GM21786 (cell line): ENCODE results near the gene CRABP2.

Source experiments
- ATAC-seq: cut with Tn5 transposase; IDR thresholded peaks from one replicate; pipeline ENCODE4 v1.9.1; 2021; ENCODE audit not compliant: unreplicated experiment

Gene CRABP2

DNA sequence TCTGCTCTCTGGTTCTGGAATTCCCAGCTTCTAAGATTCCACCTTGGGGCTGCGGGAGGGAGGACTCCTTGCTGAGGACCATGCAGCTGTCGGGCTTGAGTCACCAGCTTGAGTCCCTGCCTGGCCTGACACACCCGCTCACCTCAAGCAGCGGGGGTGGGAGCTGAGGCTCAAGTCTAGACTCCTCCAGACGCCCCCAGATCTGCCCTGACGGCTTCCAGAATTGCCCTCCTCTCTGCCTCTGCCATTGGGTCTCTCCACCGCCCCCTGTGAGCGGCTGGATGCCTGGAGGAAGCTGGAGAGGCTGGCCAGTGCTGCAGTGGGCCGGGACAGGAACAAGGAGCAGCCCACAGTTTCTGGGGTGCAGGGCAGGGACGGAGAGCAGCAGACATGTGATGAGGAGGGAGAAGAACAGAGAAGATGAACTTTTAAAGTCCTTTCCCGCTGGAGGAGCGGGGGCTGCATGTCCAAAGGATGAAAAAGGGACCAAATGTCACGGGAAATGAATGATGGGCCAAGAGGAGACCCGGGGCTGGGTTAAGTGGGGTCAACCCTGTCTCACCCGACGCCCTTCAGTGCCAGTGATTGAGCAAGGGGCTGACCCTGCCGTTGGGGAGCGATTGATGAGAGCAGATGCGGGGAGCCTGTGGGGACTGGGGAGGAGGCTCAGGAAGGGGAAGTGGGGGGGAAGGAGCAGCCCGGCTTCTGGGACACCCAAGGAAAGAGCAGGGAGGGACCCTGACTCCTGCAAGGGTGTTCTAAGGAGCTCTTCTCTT lies 13.5 kb downstream of the CRABP2 start:
- no peak for ATAC-seq

DNA sequence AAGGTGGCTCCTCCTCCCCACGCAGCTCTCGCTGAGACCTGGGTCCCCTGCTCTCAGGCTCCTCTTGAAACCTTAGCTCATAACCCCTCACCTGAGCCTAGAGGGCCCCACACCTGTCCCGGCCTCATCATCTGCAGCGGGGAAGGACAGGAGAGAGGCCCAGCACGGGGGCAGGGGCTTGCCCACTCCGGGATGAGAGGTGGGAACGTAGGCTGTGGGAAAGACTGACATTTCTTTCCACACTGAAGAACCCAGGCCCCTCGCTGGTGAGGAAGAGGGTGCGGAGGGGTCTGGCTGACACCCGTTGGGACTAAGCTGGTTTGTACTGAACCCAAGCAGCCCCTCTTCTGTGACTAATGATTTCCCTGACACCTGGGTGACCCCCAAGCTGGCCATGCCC lies 14.2 kb downstream of the CRABP2 start:
- no peak for ATAC-seq

DNA sequence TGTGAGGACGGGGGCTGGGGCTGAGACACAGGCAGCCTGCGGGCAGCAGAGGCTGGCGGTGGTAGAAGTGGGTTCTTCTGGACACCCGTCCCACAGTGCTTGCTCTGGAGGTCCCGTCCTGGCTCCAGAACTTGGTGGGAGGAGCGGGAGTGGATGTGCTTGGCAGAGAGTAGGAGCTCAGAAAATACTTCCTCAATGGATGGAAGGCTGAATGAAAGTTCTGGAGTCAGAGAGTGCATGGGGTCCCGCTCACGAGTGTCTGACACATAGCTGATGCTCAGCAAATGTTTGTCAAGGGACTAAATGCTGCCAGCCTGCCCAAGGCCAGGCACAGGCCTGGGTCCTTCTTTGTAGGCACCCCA lies 14.7 kb downstream of the CRABP2 start:
- ATAC-seq, result no peak

DNA sequence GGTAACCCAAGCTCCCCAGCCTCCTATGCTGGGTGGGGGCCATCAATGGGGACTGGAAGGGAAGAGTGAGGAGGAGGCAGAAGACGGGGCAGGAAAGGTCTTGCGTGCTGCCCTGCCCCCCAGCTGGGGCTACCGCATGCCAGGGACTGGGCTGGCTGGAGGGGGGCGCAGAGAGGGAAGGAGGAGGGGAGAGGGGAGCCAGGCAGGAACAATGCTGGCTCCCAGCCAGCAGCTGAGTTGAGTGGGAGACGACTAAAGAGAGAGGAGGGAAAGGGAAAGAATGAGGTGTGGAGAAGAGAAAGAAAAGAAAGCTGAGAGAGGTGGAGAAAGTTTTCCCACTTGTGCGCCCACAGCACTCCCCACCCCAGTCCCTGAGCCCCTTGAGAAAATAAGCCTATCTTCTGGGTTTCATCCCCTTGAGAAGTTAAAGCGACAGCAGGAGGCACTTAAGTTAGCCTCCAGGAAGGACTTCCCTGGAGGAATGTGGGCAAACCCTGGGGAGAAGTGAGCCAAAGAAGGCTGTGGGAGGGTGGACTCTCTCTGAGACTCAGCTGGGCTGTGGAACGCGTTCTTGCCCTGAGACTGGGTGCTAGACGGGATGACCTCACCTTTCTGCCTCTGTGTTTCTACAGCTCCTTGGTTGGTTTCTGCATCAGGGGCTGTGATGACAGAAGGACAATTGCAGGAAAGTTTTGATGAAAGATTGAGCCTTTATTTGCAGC lies 15.3 kb downstream of the CRABP2 start:
- ATAC-seq, result no peak

DNA sequence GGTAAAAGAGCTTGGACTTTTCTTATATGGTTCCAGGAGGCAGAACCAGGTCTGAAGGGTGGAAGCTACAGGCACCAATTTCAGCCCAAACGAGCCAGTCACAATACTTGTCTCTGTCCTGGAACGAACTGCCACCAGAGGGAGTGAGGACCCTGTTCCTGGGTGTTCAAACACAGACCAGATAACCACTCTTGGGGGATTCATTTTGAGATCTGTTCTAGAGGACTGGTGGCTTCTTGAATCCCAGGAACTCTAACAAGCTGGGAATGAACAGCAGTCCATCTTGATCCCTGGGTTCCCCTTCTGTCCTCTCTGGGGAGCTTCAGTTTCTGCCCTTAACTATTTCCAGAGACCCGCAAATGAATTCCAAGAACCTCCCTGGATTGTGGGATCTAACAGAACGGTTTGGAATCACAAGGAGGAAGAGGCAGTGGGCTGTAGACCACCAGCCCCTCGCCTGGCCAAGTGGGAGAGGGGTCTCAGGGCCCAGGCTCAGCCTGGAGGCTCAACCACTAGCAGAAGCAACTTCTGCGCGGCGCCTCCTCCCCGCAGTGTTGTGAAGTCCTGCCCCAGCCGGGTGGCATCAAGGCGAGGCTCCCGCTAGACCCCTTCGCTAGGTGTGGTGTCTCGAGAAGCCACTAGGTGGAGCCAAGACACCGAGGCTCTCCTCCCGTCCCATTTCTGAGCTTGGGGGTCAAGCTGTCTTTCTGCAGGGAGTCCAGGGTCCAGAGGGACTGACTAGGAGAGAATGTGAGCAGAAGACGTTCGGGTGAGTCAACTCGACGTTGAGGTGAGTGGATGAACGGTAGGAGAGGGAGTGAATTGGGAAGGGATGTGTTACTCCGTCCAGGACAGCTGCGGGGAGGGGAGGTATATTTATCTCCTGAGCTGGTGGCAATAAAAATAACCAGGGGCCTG lies 16.1 kb downstream of the CRABP2 start:
- ATAC-seq, result peak; percentile 56

DNA sequence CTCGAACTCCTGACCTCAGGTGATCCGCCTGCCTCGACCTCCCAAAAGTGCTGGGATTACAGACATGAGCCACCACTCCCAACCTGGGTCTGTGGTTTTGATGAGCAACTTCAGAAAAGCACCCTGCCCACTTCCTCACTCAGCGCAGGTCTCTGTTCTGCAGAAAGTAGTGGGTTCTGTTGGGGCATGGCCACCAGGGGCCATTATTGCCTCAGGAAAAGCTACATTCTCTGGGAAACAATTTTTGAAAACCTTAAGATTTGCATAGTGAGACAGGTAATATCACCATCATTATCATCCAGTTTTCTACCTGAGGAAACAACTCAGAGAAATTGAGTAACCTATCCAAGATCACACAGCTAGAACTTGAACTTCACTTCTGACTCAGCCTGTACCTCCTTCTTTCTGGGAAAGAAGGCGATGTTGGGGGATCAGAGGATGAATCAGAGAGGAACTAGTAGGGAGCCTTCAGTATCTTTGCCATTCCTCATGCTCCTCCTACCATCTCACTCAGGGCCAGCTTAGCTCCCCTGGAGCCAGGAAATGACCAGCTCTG lies 21.1 kb downstream of the CRABP2 start:
- no peak for ATAC-seq

DNA sequence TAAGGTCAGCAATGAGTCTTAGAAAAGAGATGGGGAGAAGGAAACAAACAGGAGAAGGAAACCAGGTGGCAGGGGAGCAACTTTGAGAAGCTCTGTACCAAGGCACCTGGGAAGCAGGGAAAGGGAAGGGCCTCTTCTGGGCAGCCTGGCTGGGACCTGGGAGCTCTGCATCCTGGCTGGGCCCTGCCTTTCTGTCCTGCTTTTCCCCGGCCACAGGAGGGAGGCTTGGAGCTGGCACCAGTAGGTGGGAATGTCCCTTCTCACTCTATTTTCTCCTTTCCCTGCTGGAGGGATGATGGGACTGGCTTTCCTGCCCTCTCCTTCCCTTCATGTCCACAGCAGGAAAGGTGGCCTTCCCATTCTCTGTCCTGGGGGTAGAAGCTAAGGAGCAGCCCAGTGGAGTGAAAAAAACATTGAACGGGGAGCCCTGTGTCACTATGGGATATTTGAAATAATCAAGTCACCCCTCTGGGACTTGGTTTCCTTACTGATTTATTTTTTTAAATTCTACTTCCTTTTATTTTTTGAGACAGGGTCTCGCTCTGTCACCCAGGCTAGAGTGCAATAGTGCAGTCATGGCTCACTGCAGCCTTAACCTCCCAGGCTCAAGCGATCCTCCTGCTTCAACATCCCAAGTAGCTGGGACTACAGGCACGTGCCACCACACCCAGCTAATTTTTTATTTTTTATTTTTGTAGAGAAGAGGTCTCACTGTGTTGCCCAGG lies 23.1 kb downstream of the CRABP2 start:
- ATAC-seq, result no peak

DNA sequence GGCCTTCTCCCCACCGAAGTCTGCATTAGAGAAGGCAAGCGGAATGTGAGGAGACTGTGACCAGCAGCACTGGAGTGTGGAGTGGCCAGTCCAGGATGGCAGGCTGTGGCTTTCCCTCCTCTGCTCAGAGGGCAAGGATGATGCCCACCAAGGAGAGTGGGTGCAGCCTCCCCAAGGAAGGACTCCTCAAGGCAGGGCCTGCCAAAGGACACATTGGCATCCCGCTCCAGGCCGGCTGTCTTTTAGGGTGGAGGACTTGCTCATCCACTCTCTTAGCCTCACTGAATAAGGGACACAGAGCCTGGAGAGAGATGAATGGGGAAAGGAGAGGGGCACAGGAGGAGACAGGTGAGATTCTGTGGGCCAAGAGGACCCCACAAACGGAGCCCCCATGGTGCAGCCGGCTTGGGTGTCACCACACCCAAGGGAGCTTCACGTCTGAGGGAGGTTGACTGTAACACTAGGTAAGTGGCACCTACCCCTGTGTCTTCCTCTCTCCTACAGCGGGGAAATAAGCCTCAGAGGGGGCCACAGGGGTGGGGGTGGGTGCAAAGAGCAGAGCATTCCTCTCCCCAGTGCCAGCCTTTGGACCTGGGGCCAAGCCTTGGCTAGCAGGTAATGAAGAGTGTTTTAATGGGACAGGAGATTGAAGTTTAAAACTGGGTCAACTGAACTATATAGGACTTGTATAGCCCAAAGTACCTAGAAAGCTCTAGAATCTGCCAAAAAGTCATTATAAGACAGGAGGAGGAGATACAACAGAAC lies 24.0 kb downstream of the CRABP2 start:
- ATAC-seq, result no peak

DNA sequence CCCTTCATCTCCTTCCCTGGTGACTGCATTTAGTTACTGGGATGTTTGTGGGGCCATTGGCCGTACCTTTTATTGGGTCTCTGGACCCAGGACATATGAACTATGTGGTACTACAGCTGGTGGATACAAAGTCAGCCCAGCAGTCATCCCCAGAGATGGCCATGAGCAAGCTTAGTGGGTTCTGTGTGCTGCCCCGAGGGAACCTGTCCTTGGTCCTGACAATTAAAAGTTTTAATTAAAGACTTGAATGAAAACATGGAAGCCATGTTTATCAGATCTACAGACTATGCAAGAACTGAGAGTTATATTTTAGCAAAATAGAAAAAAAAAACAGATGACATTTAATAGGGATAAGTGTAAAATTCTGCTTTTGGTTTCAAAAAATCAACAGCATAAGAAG lies 25.3 kb downstream of the CRABP2 start:
- ATAC-seq, result no peak

DNA sequence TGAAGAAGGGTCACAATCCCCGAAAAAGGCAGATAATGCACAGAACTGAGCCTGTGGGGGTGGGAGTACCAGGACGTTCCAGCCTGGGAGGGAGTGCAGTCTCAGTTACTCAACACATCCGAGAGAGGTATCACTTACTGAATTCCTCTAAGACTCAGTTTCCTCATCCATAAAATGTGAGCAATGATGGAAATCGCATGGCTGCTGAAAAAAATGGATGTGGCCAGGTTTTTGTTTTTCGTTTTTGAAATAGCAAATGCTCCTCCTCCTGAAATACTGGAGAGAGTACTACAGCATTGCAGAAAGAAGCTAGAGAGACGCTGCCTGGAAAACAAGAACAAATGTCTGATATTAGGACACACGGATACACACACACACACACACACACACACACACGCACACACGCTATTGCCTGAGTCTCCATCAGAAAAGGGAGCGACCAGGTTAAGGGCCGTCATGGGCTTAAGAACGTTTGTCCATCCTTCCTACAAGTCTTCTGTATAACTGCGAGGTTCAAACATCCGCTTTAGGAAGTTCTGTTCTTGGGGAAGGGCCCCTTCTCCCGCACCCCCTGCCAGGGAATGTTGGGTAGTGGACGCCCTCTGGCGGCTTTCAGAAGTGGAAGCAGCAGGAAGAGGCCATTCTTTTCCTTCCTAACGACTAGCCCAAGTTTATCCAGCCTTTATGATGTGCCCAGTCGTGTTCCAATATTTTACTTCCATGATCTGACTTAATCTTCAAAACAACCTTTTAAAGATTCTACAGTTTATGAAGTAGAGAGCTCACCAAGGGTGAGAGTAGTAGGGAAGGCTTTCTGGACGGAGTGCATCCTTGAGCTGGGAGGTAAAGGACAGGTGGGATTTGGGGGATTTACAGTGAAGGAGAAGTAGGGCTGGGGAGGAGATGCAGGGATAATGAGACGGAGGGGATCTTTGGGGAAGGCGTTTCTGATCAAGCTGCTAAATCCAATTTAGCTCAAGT lies 27.5 kb downstream of the CRABP2 start:
- no peak for ATAC-seq

DNA sequence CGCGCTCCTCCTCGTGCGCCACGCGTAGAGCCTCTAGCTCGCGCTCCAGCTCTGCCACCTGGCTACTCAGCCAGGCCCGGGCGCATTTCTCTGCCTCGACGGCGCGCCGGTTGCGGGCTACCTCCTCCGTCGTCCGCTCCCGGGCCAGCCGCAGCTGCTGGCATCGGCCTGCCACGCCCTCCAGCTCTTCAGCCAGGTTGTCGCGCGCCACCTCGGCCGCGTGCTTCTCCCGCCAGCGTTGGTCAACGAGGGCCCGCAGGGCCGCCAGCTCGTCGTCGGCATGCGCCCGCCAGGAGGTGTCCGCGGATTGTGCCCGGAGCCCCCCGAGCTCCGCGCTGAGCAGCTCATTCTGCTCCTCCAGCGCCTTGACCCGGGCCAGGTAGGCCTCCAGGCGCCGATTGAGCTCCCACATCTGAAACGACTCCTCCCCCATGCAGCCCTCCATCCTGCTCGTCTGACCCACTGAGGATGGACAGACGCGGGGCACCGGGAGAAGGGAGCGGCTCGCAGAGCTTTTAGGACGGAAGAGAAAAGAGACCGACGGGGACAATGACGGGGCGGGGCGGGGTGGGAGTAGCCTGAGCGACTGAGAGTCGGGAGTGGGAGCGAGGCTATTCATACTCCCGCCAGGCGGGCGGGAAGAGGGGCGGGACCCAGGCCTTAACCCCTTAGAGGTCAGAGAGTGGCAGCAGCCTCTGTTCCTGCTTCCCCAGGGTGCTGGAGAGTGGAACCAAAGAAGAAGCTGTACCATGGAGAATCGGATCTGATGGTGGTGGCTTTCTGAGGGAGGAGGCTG lies 28.4 kb downstream of the CRABP2 start, which contains the start of gene NES:
NES (minus strand) TSS at position 588 of the 796 bp plus-strand sequence; CDS start at position 445, 143 bp downstream.
- no peak for ATAC-seq

DNA sequence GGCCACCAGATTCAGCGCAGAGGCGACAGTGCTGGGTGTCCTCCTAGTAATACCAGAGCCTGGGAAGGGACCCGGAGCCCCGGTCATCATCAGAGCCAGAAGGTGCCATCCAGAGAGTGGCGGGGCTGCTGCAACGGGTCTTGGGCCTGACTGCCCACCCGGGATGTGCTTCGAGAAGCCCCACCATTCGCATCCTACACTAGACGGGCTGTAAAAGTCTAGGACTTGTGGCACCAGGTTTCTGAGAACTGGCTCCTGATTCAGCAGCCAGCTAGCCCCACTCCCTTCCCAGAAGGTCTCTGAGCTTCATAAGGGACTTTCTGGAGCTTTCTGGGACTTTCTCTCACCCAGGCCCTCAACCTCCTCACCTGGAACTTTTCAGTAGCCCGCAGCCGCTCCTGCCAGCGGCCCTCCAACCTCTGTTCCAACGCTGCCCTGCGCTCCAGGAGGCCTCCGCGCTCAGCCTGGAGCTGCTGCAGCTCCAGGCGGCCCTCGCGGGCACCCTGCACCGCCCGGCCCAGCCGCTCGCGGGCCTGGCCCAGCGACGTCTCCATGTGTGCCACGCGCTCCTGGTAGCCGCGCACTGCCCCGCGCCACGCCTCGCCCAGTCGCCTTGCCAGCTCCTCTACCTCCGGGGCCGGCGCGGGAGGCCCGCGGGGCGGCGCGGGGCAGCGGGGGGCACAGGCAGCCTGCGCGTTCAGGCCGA lies 29.1 kb downstream of the CRABP2 start:
- ATAC-seq, result no peak

DNA sequence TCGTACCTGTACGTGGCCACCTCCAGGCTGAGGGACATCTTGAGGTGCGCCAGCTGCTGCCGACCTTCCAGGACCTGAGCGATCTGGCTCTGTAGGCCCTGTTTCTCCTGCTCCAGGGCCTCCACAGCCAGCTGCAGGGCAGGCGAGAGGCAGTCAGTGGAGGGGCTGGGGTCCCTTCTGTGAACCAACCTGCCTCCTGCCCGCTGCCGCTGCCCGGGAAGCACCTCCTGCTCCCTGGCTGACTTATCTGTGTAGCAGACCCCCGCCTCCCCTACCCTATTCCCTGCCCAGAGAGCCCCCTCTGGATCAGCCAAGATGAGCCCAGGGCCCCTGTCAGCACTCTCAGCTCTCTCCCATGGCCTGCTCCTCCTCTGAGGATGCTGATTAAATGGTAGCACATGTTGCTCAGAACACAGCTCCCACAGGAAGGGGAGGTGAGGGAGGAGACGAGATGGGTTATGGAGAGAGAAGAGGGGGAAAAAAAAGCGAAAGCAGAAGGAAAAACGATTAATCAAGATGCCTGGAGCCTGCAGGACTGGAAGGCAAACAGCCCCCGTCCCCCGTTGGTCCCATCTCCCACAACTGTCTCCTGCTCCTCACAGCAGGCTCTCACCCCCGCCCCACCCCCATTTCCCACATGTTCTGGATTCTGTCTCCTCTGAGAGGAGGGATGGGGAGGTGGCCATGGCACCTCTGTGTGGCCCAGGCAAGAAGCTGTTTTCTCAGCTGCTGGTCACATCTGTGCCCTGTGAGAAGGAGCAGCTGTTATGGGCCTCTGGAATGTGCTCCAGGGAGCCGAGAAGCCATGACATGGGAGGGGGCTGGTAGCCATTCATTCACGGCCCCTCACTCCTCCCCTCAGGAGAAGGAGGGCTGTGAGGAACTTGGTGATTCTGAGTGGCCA lies 29.9 kb downstream of the CRABP2 start:
- no peak for ATAC-seq

DNA sequence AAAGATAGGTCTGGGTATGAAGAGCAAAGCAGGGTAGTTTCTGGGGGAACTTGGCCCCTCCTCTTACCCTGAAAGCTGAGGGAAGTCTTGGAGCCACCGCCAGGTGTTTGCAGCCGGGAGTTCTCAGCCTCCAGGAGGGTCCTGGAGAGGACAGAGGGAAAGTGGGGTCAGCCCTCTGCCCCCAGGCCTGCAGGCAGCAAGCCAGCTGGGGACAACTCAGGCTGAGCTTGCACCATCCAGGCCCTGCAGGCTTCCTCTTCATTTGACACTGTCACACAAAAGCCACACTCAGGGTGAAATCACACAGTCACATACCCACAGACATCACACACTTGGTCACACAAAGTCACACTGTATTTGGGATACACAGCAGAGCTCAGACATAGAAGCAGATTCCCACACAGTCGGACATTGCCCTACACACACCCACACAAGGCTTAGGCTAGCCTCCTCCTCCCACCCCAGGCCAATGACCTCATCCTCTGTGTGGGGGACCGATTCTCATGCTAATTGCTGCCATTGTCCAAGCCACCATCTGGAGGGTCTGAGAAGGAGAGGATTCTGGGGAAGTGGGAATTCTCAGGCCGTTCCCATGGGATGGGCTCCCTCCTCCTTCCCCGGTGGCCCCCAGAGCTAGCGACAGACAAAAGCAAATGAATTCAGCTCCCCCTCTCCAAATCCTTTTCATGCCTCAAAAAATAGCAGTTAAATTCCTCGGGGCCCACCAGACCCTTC lies 31.8 kb downstream of the CRABP2 start:
- no peak for ATAC-seq

DNA sequence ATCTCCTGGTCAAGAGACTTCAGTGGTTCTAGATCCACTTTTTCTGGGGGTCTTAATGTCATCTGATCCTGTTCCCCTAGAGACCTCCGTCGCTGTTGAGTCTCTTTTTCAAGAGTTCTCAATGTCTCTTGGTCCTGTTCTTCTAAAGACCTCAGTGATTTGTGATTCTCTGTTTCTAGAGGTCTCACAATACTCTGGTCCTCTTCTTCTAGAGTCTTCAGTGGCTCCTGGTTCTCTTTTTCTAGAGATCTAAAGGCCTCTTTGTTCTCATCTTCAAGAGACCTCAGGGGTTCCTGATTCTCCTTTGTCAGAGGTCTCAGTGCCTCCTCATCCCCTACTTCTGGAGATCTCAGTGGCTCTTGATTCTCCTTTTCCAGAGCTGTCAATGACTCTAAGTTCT lies 33.6 kb downstream of the CRABP2 start:
- no peak for ATAC-seq
